ENCODE results near the gene TSPEAR. TPM values are rescaled to one million over a fixed set of nuclear protein-coding genes. Genes with fewer than 3 reads are reported as not detected.

TSPEAR gene
- polyA plus RNA-seq, 1 of the 3 experiments (the other 2 are of a cell fraction), result 0.08 TPM

DNA sequence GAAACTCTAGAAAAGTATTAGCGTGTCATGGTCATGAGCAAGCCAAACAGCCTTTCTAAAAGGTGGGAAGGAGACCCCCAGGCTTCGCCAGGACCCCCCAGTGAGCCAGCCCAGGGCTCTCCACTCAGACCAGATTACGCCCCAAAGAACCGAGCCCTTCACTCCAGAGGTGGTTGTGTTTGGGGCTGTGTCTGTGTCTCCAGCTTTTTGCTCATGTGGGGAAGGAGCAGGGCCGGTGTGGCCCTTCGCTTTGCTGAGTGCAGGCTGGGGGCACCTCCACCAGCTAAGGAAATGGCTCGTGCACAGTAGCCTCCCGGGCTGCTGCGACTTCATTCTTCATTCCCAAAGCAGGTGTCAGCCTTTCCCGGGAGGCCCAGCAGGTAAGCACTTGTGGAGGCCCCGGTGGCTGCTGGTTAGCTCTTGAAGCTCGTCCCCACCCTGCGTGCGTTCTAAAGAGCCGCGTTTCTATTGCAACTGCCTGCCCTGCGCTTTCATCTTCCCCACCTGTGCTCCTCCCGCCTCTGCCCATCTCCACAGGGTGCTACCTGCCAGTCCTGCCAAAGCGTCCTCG lies 531 bp downstream of the TSPEAR start:
- TF ChIP-seq SMC3 (IDR thresholded peaks at IDR 0.05; ENCODE audit: low read depth, low read length) (no peak), NRF1 (IDR thresholded peaks at IDR 0.05; ENCODE audit: low read depth, low read length) (no peak), USF2 (IDR thresholded peaks at IDR 0.05; ENCODE audit: borderline replicate concordance, low read depth, low read length) (no peak)
- TF ChIP-seq, protein P1, sequence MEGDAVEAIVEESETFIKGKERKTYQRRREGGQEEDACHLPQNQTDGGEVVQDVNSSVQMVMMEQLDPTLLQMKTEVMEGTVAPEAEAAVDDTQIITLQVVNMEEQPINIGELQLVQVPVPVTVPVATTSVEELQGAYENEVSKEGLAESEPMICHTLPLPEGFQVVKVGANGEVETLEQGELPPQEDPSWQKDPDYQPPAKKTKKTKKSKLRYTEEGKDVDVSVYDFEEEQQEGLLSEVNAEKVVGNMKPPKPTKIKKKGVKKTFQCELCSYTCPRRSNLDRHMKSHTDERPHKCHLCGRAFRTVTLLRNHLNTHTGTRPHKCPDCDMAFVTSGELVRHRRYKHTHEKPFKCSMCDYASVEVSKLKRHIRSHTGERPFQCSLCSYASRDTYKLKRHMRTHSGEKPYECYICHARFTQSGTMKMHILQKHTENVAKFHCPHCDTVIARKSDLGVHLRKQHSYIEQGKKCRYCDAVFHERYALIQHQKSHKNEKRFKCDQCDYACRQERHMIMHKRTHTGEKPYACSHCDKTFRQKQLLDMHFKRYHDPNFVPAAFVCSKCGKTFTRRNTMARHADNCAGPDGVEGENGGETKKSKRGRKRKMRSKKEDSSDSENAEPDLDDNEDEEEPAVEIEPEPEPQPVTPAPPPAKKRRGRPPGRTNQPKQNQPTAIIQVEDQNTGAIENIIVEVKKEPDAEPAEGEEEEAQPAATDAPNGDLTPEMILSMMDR (IDR thresholded peaks at IDR 0.05), result no peak
- TF ChIP-seq, protein P2, sequence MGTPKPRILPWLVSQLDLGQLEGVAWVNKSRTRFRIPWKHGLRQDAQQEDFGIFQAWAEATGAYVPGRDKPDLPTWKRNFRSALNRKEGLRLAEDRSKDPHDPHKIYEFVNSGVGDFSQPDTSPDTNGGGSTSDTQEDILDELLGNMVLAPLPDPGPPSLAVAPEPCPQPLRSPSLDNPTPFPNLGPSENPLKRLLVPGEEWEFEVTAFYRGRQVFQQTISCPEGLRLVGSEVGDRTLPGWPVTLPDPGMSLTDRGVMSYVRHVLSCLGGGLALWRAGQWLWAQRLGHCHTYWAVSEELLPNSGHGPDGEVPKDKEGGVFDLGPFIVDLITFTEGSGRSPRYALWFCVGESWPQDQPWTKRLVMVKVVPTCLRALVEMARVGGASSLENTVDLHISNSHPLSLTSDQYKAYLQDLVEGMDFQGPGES (IDR thresholded peaks at IDR 0.05; ENCODE audit: low read depth, low read length), result no peak
- H3F3A ChIP-seq (replicated peaks; ENCODE audit: insufficient read depth), result no peaks in the 10 kb centered on the region
- H2AFZ ChIP-seq (ENCODE audit: low read depth), result no peak overlapping the region
- ChIA-PET CTCF (interaction anchor here (0.6 to 2.7 kb wide), 5 partner anchors 12 to 90 kb away, joined by 3 to 12 read pairs (median 3); partner anchors contain the start of gene UBE2G2), POLR2A (interaction anchor here (1.2 kb wide), 1 partner anchor 9 kb away, joined by 5 read pairs; no protein-coding TSS in a partner anchor)
- no peak overlapping the region for H3K4me3 ChIP-seq (ENCODE audit: low read depth in 2 of 2, low read length in 1 of 2)
- H3K27me3 ChIP-seq (ENCODE audit: insufficient read depth), result peaks cover 86% of the 10 kb centered on the region
- no peaks in the 10 kb centered on the region for H4K20me1 ChIP-seq (ENCODE audit: insufficient read depth)
- peak; percentile 16 for DNase-seq
- no peaks in the 10 kb centered on the region for H3K9me3 ChIP-seq
- no peak overlapping the region for H3K4me2 ChIP-seq
- H3K36me3 ChIP-seq (replicated peaks in 1 of 2; ENCODE audit: control insufficient read depth in 1 of 2, insufficient read depth in 2 of 2, low read length in 1 of 2), result no peaks in the 10 kb centered on the region
- no peaks in the 10 kb centered on the region for H3K9me2 ChIP-seq
- 12% methylated on average over 13 of the region's 20 CpGs for WGBS (ENCODE audit: low lambda C conversion rate)
- H3K4me1 ChIP-seq (ENCODE audit: control insufficient read depth in 1 of 2, insufficient read depth in 2 of 2, low read depth in 1 of 2, low read length in 1 of 2), result no peaks in the 10 kb centered on the region; a peak in 1 of 4 replicates
- H3K79me2 ChIP-seq (ENCODE audit: insufficient read depth), result no peaks in the 10 kb centered on the region
- H3K9ac ChIP-seq, result no peak overlapping the region
- H3K27ac ChIP-seq (ENCODE audit: low read depth in 2 of 2, low read length in 1 of 2), result no peak overlapping the region

DNA sequence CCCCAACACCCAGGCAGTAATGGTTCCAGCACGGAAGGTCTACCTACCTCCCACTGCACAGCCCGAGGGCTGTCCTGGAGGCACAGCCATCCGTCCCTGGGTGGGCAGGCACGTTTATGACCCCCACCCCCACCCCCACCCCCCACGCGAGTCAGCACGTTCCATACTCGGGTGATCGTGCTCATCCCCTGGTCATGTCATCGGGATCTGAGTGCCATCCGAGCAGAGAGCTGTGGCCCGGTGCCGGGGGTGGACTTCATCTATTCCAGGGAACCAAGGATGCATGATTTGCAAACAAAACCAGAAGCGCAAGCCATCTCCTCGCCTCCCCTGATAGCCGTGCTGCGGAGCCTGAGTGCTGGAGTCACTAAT lies 1.1 kb downstream of the TSPEAR start:
- ChIA-PET POLR2A (no interaction called here), CTCF (interaction anchor here (0.8 to 1.2 kb wide), 3 partner anchors 10 to 32 kb away, joined by 3 to 4 read pairs (median 3); no protein-coding TSS in a partner anchor)
- no peaks in the 10 kb centered on the region for H3K79me2 ChIP-seq (ENCODE audit: insufficient read depth)
- no peaks in the 10 kb centered on the region for H3K9me2 ChIP-seq
- H3K36me3 ChIP-seq (replicated peaks in 1 of 2; ENCODE audit: control insufficient read depth in 1 of 2, insufficient read depth in 2 of 2, low read length in 1 of 2), result no peaks in the 10 kb centered on the region
- H3K27ac ChIP-seq (ENCODE audit: low read depth in 2 of 2, low read length in 1 of 2), result no peak overlapping the region
- H3K4me2 ChIP-seq, result no peak overlapping the region
- H4K20me1 ChIP-seq (ENCODE audit: insufficient read depth), result no peaks in the 10 kb centered on the region
- H3F3A ChIP-seq (replicated peaks; ENCODE audit: insufficient read depth), result no peaks in the 10 kb centered on the region
- no peaks in the 10 kb centered on the region for H3K9me3 ChIP-seq
- peak; percentile 31 for DNase-seq
- H3K4me1 ChIP-seq (ENCODE audit: control insufficient read depth in 1 of 2, insufficient read depth in 2 of 2, low read depth in 1 of 2, low read length in 1 of 2), result no peaks in the 10 kb centered on the region; a peak in 1 of 4 replicates
- no peak overlapping the region for H3K9ac ChIP-seq
- no peak overlapping the region for H3K4me3 ChIP-seq (ENCODE audit: low read depth in 2 of 2, low read length in 1 of 2)
- WGBS (ENCODE audit: low lambda C conversion rate), result 3% methylated on average over 6 of the region's 17 CpGs
- peaks cover 85% of the 10 kb centered on the region for H3K27me3 ChIP-seq (ENCODE audit: insufficient read depth)
- H2AFZ ChIP-seq (ENCODE audit: low read depth), result no peak overlapping the region
- TF ChIP-seq, protein P3, sequence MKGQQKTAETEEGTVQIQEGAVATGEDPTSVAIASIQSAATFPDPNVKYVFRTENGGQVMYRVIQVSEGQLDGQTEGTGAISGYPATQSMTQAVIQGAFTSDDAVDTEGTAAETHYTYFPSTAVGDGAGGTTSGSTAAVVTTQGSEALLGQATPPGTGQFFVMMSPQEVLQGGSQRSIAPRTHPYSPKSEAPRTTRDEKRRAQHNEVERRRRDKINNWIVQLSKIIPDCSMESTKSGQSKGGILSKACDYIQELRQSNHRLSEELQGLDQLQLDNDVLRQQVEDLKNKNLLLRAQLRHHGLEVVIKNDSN (IDR thresholded peaks at IDR 0.05; ENCODE audit: borderline replicate concordance, low read depth), result no peak
- no peak for TF ChIP-seq EZH2phosphoT487 (IDR thresholded peaks at IDR 0.05; ENCODE audit: borderline replicate concordance, low read depth)
- no peak for TF ChIP-seq NFIC (IDR thresholded peaks at IDR 0.05; ENCODE audit: borderline replicate concordance)
- no peak for TF ChIP-seq RXRA (IDR thresholded peaks at IDR 0.05; ENCODE audit: borderline replicate concordance, low read depth)
- TF ChIP-seq NRF1 (IDR thresholded peaks at IDR 0.05; ENCODE audit: low read depth, low read length), result no peak
- TF ChIP-seq SMC3 (IDR thresholded peaks at IDR 0.05; ENCODE audit: low read depth, low read length), result no peak
- no peak for TF ChIP-seq USF2 (IDR thresholded peaks at IDR 0.05; ENCODE audit: borderline replicate concordance, low read depth, low read length)
- no peak for TF ChIP-seq SIN3A (IDR thresholded peaks at IDR 0.05; ENCODE audit: borderline replicate concordance, low read depth, low read length)
- no peak for TF ChIP-seq TAF1 (IDR thresholded peaks at IDR 0.05; ENCODE audit: borderline replicate concordance, low read depth, low read length)
- no peak for TF ChIP-seq REST (IDR thresholded peaks at IDR 0.05; ENCODE audit: low read depth, low read length)
- TF ChIP-seq, protein P4, sequence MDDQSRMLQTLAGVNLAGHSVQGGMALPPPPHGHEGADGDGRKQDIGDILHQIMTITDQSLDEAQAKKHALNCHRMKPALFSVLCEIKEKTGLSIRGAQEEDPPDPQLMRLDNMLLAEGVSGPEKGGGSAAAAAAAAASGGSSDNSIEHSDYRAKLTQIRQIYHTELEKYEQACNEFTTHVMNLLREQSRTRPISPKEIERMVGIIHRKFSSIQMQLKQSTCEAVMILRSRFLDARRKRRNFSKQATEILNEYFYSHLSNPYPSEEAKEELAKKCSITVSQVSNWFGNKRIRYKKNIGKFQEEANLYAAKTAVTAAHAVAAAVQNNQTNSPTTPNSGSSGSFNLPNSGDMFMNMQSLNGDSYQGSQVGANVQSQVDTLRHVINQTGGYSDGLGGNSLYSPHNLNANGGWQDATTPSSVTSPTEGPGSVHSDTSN (IDR thresholded peaks at IDR 0.05), result no peak
- TF ChIP-seq ELF1 (IDR thresholded peaks at IDR 0.05), result no peak

Measured in SK-N-SH (cell line).